Panc1 (cell line): ENCODE measurements around the gene PAX1. TPM values are rescaled to one million over a fixed set of nuclear protein-coding genes. Genes with fewer than 3 reads are reported as not detected.

Source experiments
- ATAC-seq: fragments of 200-7000 bp; cut with Tn5 transposase; 2 replicates; pipeline ENCODE4 v1.9.1; 2020; ENCODE audit warnings: mild to moderate bottlenecking, moderate library complexity
- BruUV-seq: library from RNA; stranded (reverse); fragments of 400-500 nt; replicated peaks from 2 replicates; lab custom pipeline; 2021; lab: Mats Ljungman, UMichigan
- CTCF ChIA-PET: fragments of 300-600 bp; sonication (Branson Sonifier 250); formaldehyde crosslinking; loops from one replicate; lab custom pipeline; 2022; ENCODE audit warnings: antibody characterized with exemption; lab: Charles Lee
- POLR2A ChIA-PET: fragments of 300-600 bp; sonication (Branson Sonifier 250); formaldehyde crosslinking; loops from one replicate; lab custom pipeline; 2022; ENCODE audit warnings: antibody characterized with exemption; lab: Charles Lee
- DNase-seq: peaks from one replicate; pipeline ENCODE4 v3.0.0-alpha.2; 2010; ENCODE audit warnings: low read depth, low spot score
- H3K27ac ChIP-seq: 2 replicates; pipeline ENCODE4 v1.5.1; 2011; ENCODE audit warnings: mild to moderate bottlenecking, low read length, inconsistent platforms
- H3K27me3 ChIP-seq: fragments of 200-500 bp; sonication (Bioruptor generic); 2 replicates; pipeline ENCODE4 v1.6.0; 2014; ENCODE audit warnings: low read length, inconsistent platforms; ENCODE audit not compliant: control insufficient read depth, insufficient read depth
- H3K36me3 ChIP-seq: fragments of 200-500 bp; sonication (Bioruptor generic); 2 replicates; pipeline ENCODE4 v1.5.1; 2014; ENCODE audit warnings: inconsistent platforms, mild to moderate bottlenecking, low read length, moderate library complexity; ENCODE audit not compliant: control insufficient read depth, insufficient read depth
- H3K4me1 ChIP-seq: 2 replicates; pipeline ENCODE4 v1.5.1; 2011; ENCODE audit warnings: inconsistent platforms, mild to moderate bottlenecking, low read length, moderate library complexity; ENCODE audit not compliant: control insufficient read depth, insufficient read depth
- H3K4me3 ChIP-seq, 2 experiments: 2 replicates each; pipeline ENCODE4 v1.5.1; 2011 to 2012; ENCODE audit warnings: low read depth in 2 of 2, low read length in 2 of 2, mild to moderate bottlenecking in 2 of 2, inconsistent platforms in 1 of 2, moderate library complexity in 1 of 2
- H3K9me3 ChIP-seq: fragments of 200-500 bp; sonication (Bioruptor generic); 2 replicates; pipeline ENCODE4 v1.5.1; 2014; ENCODE audit warnings: low read depth, mild to moderate bottlenecking, inconsistent platforms, low read length, moderate library complexity; ENCODE audit not compliant: control insufficient read depth, insufficient read depth
- POLR2AphosphoS5 ChIP-seq: IDR thresholded peaks from 2 replicates; pipeline ENCODE4 v1.6.1; 2012; ENCODE audit warnings: mild to moderate bottlenecking, low read depth, low read length, moderate library complexity
- REST ChIP-seq, 2 experiments: IDR thresholded peaks; 2 replicates each; pipeline ENCODE4 v1.6.1; 2011 to 2012; ENCODE audit warnings: low read depth in 2 of 2, control low read depth in 1 of 2, low read length in 1 of 2, mild to moderate bottlenecking in 1 of 2, moderate library complexity in 1 of 2; ENCODE audit not compliant: insufficient read depth in 1 of 2
- SIN3A ChIP-seq: IDR thresholded peaks from 2 replicates; pipeline ENCODE4 v1.6.1; 2012; ENCODE audit warnings: low read depth, mild to moderate bottlenecking, low read length, moderate library complexity, borderline replicate concordance; ENCODE audit not compliant: insufficient read depth
- TCF7L2 ChIP-seq: IDR thresholded peaks from 2 replicates; pipeline ENCODE4 v1.6.1; 2011; ENCODE audit warnings: mild to moderate bottlenecking, low read depth, low read length, inconsistent platforms
- in situ Hi-C: cut with HindIII; loops from 2 replicates; pipeline ENCODE4 v1.10.0; 2016; ENCODE audit warnings: low sequenced_read_pairs, low pct_unique_long_range_greater_than_20kb
- intact Hi-C: fragments of 100-400 bp; cut with micrococcal nuclease; formaldehyde crosslinking; loops from one replicate; pipeline ENCODE4 v1.10.0; 2022; ENCODE audit not compliant: unreplicated experiment
- total RNA-seq: library from RNA; stranded (reverse); gene quantifications from one replicate; pipeline ENCODE4 v1.2.1, GENCODE V29; 2021; ENCODE audit not compliant: unreplicated experiment
- TF ChIP-seq, protein P1 (sequence below): fragments of 450-650 bp; IDR thresholded peaks from 2 replicates; pipeline ENCODE4 v1.5.1; 2017; ENCODE audit warnings: mild to moderate bottlenecking

PAX1 gene
- total RNA-seq, 1 experiment from 2014 or later: not detected

GRCh38 chr20:21713470-21713869 is 8.0 kb downstream of the PAX1 start:
- BruUV-seq: no TSS peak
- intact Hi-C loops (no loop called here), in situ Hi-C loops (no loop called here)
- Histone ChIP-seq H3K27ac (no peak overlapping the region), H3K9me3 (no peaks in the 10 kb centered on the region), H3K27me3 (peaks cover 6% of the 10 kb centered on the region; the same call in 1 of the 2 replicates), H3K4me1 (no peaks in the 10 kb centered on the region), H3K4me3 (no peak overlapping the region), H3K36me3 (no peaks in the 10 kb centered on the region)
- POLR2A ChIA-PET: no interaction called here
- ATAC-seq (no peak), DNase-seq (no peak)
- CTCF ChIA-PET: no interaction called here
- TF ChIP-seq, protein P1, sequence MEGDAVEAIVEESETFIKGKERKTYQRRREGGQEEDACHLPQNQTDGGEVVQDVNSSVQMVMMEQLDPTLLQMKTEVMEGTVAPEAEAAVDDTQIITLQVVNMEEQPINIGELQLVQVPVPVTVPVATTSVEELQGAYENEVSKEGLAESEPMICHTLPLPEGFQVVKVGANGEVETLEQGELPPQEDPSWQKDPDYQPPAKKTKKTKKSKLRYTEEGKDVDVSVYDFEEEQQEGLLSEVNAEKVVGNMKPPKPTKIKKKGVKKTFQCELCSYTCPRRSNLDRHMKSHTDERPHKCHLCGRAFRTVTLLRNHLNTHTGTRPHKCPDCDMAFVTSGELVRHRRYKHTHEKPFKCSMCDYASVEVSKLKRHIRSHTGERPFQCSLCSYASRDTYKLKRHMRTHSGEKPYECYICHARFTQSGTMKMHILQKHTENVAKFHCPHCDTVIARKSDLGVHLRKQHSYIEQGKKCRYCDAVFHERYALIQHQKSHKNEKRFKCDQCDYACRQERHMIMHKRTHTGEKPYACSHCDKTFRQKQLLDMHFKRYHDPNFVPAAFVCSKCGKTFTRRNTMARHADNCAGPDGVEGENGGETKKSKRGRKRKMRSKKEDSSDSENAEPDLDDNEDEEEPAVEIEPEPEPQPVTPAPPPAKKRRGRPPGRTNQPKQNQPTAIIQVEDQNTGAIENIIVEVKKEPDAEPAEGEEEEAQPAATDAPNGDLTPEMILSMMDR: no peak
- TF ChIP-seq TCF7L2 (no peak), SIN3A (no peak), REST (IDR thresholded peaks at IDR 0.05; ENCODE audit: insufficient read depth in 1 of 2, low read depth in 2 of 2, low read length in 1 of 2) (no peak), POLR2AphosphoS5 (no peak)

- H3K27me3 ChIP-seq: peaks cover 6% of the 10 kb centered on the region; the same call in 1 of the 2 replicates
- in situ Hi-C loops (no loop called here), intact Hi-C loops (no loop called here)
- H3K9me3 ChIP-seq: no peaks in the 10 kb centered on the region
- H3K27ac ChIP-seq: no peak overlapping the region
- no peak for TF ChIP-seq REST (IDR thresholded peaks at IDR 0.05; ENCODE audit: insufficient read depth in 1 of 2, low read depth in 2 of 2, low read length in 1 of 2)
- TF ChIP-seq, protein P1: no peak
- TF ChIP-seq TCF7L2: no peak
- TF ChIP-seq POLR2AphosphoS5: no peak
- TF ChIP-seq SIN3A: no peak
- H3K4me1 ChIP-seq: no peaks in the 10 kb centered on the region
- DNase-seq: no peak
- no peaks in the 10 kb centered on the region for H3K36me3 ChIP-seq
- no peak for ATAC-seq
- POLR2A ChIA-PET: no interaction called here
- no TSS peak for BruUV-seq
- H3K4me3 ChIP-seq: no peak overlapping the region
- CTCF ChIA-PET: no interaction called here
Measured at GRCh38 chr20:21713901-21714296, 8.4 kb downstream of the PAX1 start.
